HG02571 (cell line): ENCODE measurements around the gene ZNF581.
A peak's percentile ranks its signal among the peaks of the same experiment; 100 is the strongest.

Experiments
- ATAC-seq: cut with Tn5 transposase; IDR thresholded peaks from one replicate; pipeline ENCODE4 v1.9.1; 2021; ENCODE audit warnings: mild to moderate bottlenecking, moderate library complexity; ENCODE audit not compliant: unreplicated experiment

ZNF581 gene

GRCh38 chr19:55625004-55625326 lies 18.5 kb upstream of the ZNF581 start:
- no peak for ATAC-seq

GRCh38 chr19:55626350-55626749 lies 17.1 kb upstream of the ZNF581 start:
- no peak for ATAC-seq

- ATAC-seq, result no peak
Observed at GRCh38 chr19:55632463-55632834, 11.0 kb upstream of the ZNF581 start.

- no peak for ATAC-seq
Observed at GRCh38 chr19:55633861-55634260, 9.6 kb upstream of the ZNF581 start.

- ATAC-seq, result no peak
Observed at GRCh38 chr19:55635334-55635717, 8.1 kb upstream of the ZNF581 start.

- ATAC-seq, result no peak
Observed at GRCh38 chr19:55635856-55636440, 7.5 kb upstream of the ZNF581 start.

GRCh38 chr19:55636723-55637122 lies 6.7 kb upstream of the ZNF581 start:
- no peak for ATAC-seq

- ATAC-seq, result no peak
Observed at GRCh38 chr19:55637534-55637933, 5.9 kb upstream of the ZNF581 start.

GRCh38 chr19:55638864-55639359 lies 4.5 kb upstream of the ZNF581 start:
- no peak for ATAC-seq

- ATAC-seq, result no peak
Observed at GRCh38 chr19:55640043-55640576, 3.3 kb upstream of the ZNF581 start.

GRCh38 chr19:55640577-55641425 lies 2.6 kb upstream of the ZNF581 start, which contains the start of gene ZNF580:
TSS of gene ZNF580 (plus strand) at chr19:55641002. CDS start at chr19:55642509, 1,507 bp downstream.
- ATAC-seq, result peak; percentile 32

- no peak for ATAC-seq
Observed at GRCh38 chr19:55641426-55642152, 1.9 kb upstream of the ZNF581 start.

GRCh38 chr19:55642153-55643002 lies 1.1 kb upstream of the ZNF581 start:
- no peak for ATAC-seq

GRCh38 chr19:55643887-55644176 lies 383 bp downstream of the ZNF581 start:
- no peak for ATAC-seq

- no peak for ATAC-seq
Observed at GRCh38 chr19:55644191-55644833, 863 bp downstream of the ZNF581 start.

GRCh38 chr19:55644842-55645511 lies 1.5 kb downstream of the ZNF581 start:
- ATAC-seq, result no peak

GRCh38 chr19:55645512-55645881 lies 2.0 kb downstream of the ZNF581 start:
- no peak for ATAC-seq

- ATAC-seq, result no peak
Observed at GRCh38 chr19:55646889-55647731, 3.7 kb downstream of the ZNF581 start.
